ENCODE data around the gene PDXK.

- TF ChIP-seq POLR2A (IDR thresholded peaks at IDR 0.05) (no peak), CTCF (IDR thresholded peaks at IDR 0.05) (no peak)
Measured at GRCh38 chr21:43793243-43793642, 74.3 kb downstream of the PDXK start.
